Measurements from ENCODE around the gene NOP56. TPM values are rescaled to one million over a fixed set of nuclear protein-coding genes. Genes with fewer than 3 reads are reported as not detected.
"Not testable (repeated sequence)": the region's sequence is repeated elsewhere in the genome, so short reads cannot be mapped to it uniquely, and the experiment has no call there.

Gene NOP56
- total RNA-seq, 1 experiment from 2014 or later, result 582 TPM

DNA sequence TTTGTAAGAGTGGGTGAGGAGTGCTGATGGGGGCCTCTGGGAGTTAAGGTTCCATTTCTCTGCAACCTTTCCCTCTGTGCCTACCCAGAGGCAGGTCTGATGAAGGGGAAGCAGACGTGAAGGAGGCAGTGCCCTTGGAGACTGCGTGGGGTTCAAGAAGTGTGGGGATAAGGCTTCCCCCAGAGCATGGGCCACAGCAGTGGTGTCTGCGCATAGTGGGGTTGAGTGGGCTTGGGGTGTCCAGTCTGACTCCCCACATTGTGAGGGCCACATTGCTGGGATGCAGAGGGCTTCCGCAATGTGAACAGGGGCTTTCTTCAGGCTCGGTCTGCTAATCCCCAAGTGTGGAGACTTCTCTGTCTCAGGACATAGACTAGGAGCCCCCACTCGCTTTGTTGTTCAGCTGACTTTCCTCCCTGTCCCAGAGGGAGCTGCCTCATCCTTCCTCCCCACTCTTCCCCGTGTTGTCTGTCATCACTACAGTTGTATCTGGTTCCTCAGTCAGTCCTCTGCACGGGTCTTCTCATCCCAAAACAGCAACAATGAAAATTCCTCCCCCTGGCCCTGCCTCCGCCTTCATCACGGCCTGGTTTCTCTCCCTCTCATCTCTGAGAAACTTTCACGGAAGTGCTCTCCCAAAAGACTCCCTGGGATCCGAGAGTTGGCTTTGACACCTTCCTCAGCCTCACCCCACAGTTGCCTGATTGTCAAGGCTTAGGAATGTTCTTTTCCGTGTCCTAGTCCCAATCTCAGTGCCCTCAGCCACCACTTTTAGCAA is 43.0 kb downstream of the NOP56 start:
- TSS peak; percentile 46 for BruUV-seq (replicated peaks)
- ATAC-seq (no peak), DNase-seq (ENCODE audit: low read depth, low spot score) (no peak)
- Histone ChIP-seq H3K36me3 (ENCODE audit: control insufficient read depth in 1 of 2, insufficient read depth in 2 of 2, low read length in 2 of 2) (no peaks in the 10 kb centered on the region), H3K4me1 (ENCODE audit: control insufficient read depth in 1 of 2, insufficient read depth in 2 of 2, low read length in 2 of 2) (peaks cover 6 to 9% of the 10 kb centered on the region in 2 experiments; a peak in 2 of 4 replicates), H3K27me3 (ENCODE audit: insufficient read depth, low read length) (no peaks in the 10 kb centered on the region), H3K9me3 (ENCODE audit: control insufficient read depth in 1 of 2, insufficient read depth in 1 of 2, low read depth in 1 of 2, low read length in 2 of 2) (no peaks in the 10 kb centered on the region), H3K4me3 (replicated peaks in 1 of 2; ENCODE audit: low read depth in 1 of 2, low read length in 2 of 2) (no peak overlapping the region), H3K4me2 (ENCODE audit: low read length) (no peak overlapping the region), H3K9me2 (ENCODE audit: insufficient read depth) (no peaks in the 10 kb centered on the region), H3K79me2 (ENCODE audit: insufficient read depth, low read length) (no peaks in the 10 kb centered on the region), H3K27ac (ENCODE audit: low read depth, low read length) (no peak overlapping the region), H3K9ac (ENCODE audit: low read length) (no peak overlapping the region), H4K20me1 (ENCODE audit: insufficient read depth) (no peaks in the 10 kb centered on the region), H2AFZ (ENCODE audit: low read depth, low read length, poor library complexity, severe bottlenecking) (no peak overlapping the region)
- CTCF ChIA-PET, result no interaction called here
- POLR2A ChIA-PET, result interaction anchor here (1.4 kb wide), 1 partner anchor 225 kb away, joined by 3 read pairs; the partner anchor contains the start of gene SNRPB
- TF ChIP-seq ELF1 (IDR thresholded peaks at IDR 0.05; ENCODE audit: borderline replicate concordance, low read depth) (no peak), EZH2 (IDR thresholded peaks at IDR 0.05) (no peak), FOSL1 (IDR thresholded peaks at IDR 0.05; ENCODE audit: low read depth) (no peak), JUND (IDR thresholded peaks at IDR 0.05) (no peak), TCF7L2 (IDR thresholded peaks at IDR 0.05; ENCODE audit: borderline replicate concordance, extremely low read depth, insufficient read depth, insufficient read length) (no peak), MAX (IDR thresholded peaks at IDR 0.05) (no peak), CEBPB (IDR thresholded peaks at IDR 0.05; ENCODE audit: low read depth) (no peak), SIN3A (IDR thresholded peaks at IDR 0.05; ENCODE audit: low read depth) (no peak)
- TF ChIP-seq, protein P1, sequence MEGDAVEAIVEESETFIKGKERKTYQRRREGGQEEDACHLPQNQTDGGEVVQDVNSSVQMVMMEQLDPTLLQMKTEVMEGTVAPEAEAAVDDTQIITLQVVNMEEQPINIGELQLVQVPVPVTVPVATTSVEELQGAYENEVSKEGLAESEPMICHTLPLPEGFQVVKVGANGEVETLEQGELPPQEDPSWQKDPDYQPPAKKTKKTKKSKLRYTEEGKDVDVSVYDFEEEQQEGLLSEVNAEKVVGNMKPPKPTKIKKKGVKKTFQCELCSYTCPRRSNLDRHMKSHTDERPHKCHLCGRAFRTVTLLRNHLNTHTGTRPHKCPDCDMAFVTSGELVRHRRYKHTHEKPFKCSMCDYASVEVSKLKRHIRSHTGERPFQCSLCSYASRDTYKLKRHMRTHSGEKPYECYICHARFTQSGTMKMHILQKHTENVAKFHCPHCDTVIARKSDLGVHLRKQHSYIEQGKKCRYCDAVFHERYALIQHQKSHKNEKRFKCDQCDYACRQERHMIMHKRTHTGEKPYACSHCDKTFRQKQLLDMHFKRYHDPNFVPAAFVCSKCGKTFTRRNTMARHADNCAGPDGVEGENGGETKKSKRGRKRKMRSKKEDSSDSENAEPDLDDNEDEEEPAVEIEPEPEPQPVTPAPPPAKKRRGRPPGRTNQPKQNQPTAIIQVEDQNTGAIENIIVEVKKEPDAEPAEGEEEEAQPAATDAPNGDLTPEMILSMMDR (IDR thresholded peaks at IDR 0.05 in 2 of 3, conservative IDR thresholded peaks at IDR 0.05 in 1 of 3; ENCODE audit: borderline replicate concordance in 1 of 3, insufficient read depth in 1 of 3, low read depth in 2 of 3, low read length in 2 of 3), result no peak
- RAD21 ChIA-PET (ENCODE audit: low non-redundant PET in 1 of 2, low total read pairs in 2 of 2, uncharacterized antibody in 2 of 2, unreplicated experiment in 2 of 2), result no interaction called here
- intact Hi-C loops (cut with micrococcal nuclease), result no loop called here

GRCh38 chr20:2695984-2696525 is 43.6 kb downstream of the NOP56 start:
- H3K4me1 ChIP-seq (ENCODE audit: control insufficient read depth in 1 of 2, insufficient read depth in 2 of 2, low read length in 2 of 2); H3K36me3 ChIP-seq (ENCODE audit: control insufficient read depth in 1 of 2, insufficient read depth in 2 of 2, low read length in 2 of 2); H3K27me3 ChIP-seq (ENCODE audit: insufficient read depth, low read length); H3K9me3 ChIP-seq (ENCODE audit: control insufficient read depth in 1 of 2, insufficient read depth in 1 of 2, low read depth in 1 of 2, low read length in 2 of 2); intact Hi-C loops (cut with micrococcal nuclease); H3K4me2 ChIP-seq (ENCODE audit: low read length); BruUV-seq (replicated peaks); H4K20me1 ChIP-seq (ENCODE audit: insufficient read depth); H3K9me2 ChIP-seq (ENCODE audit: insufficient read depth); H3K4me3 ChIP-seq (replicated peaks in 1 of 2; ENCODE audit: low read depth in 1 of 2, low read length in 2 of 2); H3K27ac ChIP-seq (ENCODE audit: low read depth, low read length); ATAC-seq; H2AFZ ChIP-seq (ENCODE audit: low read depth, low read length, poor library complexity, severe bottlenecking); H3K9ac ChIP-seq (ENCODE audit: low read length); CTCF ChIA-PET; RAD21 ChIA-PET (ENCODE audit: low non-redundant PET in 1 of 2, low total read pairs in 2 of 2, uncharacterized antibody in 2 of 2, unreplicated experiment in 2 of 2); H3K79me2 ChIP-seq (ENCODE audit: insufficient read depth, low read length); DNase-seq (ENCODE audit: low read depth, low spot score); POLR2A ChIA-PET: not testable (repeated sequence)
